Measurements from ENCODE around the gene AGER. TPM values are rescaled to one million over a fixed set of nuclear protein-coding genes. Genes with fewer than 3 reads are reported as not detected.
"Not testable (repeated sequence)": the region's sequence is repeated elsewhere in the genome, so short reads cannot be mapped to it uniquely, and the experiment has no call there.

Gene AGER
- polyA plus RNA-seq, 1 donor from 2014 or later = 0.58 TPM

GRCh38 chr6:32146287-32146686 lies 37.8 kb downstream of the AGER start:
- Mint-ChIP-seq H3K4me1 (peaks cover 0 to 11% (median 6%) of the 10 kb centered on the region in 3 donors), H3K27me3 (peaks cover 37% of the 10 kb centered on the region), H3K27ac (no peak overlapping the region), H3K9me3 (peaks cover 0 to 4% (median 0%) of the 10 kb centered on the region in 3 donors), H3K36me3 (no peaks in the 10 kb centered on the region), H3K4me3 (no peak overlapping the region)

GRCh38 chr6:32144238-32144637 lies 39.8 kb downstream of the AGER start:
- not testable (repeated sequence) for H3K4me3 Mint-ChIP-seq, H3K4me1 Mint-ChIP-seq, H3K36me3 Mint-ChIP-seq, H3K9me3 Mint-ChIP-seq, H3K27ac Mint-ChIP-seq
- H3K27me3 Mint-ChIP-seq = peaks cover 24% of the 10 kb centered on the region

GRCh38 chr6:32140420-32141046 lies 43.5 kb downstream of the AGER start:
- Mint-ChIP-seq H3K4me3 (no peak overlapping the region), H3K36me3 (peaks cover 1% of the 10 kb centered on the region), H3K4me1 (no peaks in the 10 kb centered on the region), H3K27ac (no peak overlapping the region), H3K27me3 (peaks cover 3% of the 10 kb centered on the region), H3K9me3 (no peaks in the 10 kb centered on the region)

- Mint-ChIP-seq H3K4me1 (no peaks in the 10 kb centered on the region), H3K36me3 (peaks cover 1% of the 10 kb centered on the region), H3K4me3 (no peak overlapping the region), H3K27ac (no peak overlapping the region), H3K9me3 (no peaks in the 10 kb centered on the region), H3K27me3 (peaks cover 6% of the 10 kb centered on the region)
Observed at GRCh38 chr6:32139590-32139989, 44.5 kb downstream of the AGER start.

- H3K4me1 Mint-ChIP-seq = no peaks in the 10 kb centered on the region
- H3K27ac Mint-ChIP-seq = no peak overlapping the region
- peaks cover 1% of the 10 kb centered on the region for H3K36me3 Mint-ChIP-seq
- peaks cover 8% of the 10 kb centered on the region for H3K27me3 Mint-ChIP-seq
- H3K9me3 Mint-ChIP-seq = no peaks in the 10 kb centered on the region
- no peak overlapping the region for H3K4me3 Mint-ChIP-seq
Observed at GRCh38 chr6:32137454-32137853, 46.6 kb downstream of the AGER start.

GRCh38 chr6:32133786-32134185 lies 50.3 kb downstream of the AGER start:
- peaks cover 3 to 13% (median 12%) of the 10 kb centered on the region in 3 donors for H3K4me1 Mint-ChIP-seq
- peaks cover 0 to 2% (median 0%) of the 10 kb centered on the region in 3 donors for H3K9me3 Mint-ChIP-seq
- H3K27me3 Mint-ChIP-seq = peaks cover 9% of the 10 kb centered on the region
- H3K36me3 Mint-ChIP-seq = no peaks in the 10 kb centered on the region
- H3K4me3 Mint-ChIP-seq = no peak overlapping the region
- H3K27ac Mint-ChIP-seq = no peak overlapping the region

GRCh38 chr6:32132110-32132509 lies 51.9 kb downstream of the AGER start:
- no peak overlapping the region for H3K27ac Mint-ChIP-seq
- peaks cover 9% of the 10 kb centered on the region for H3K27me3 Mint-ChIP-seq
- peak overlapping the region in 1 of 4 donors; percentile 18 for H3K4me3 Mint-ChIP-seq
- H3K9me3 Mint-ChIP-seq = peaks cover 0 to 2% (median 0%) of the 10 kb centered on the region in 3 donors
- peaks cover 3% of the 10 kb centered on the region for H3K36me3 Mint-ChIP-seq
- H3K4me1 Mint-ChIP-seq = peaks cover 11 to 23% (median 20%) of the 10 kb centered on the region in 3 donors

- peaks cover 9% of the 10 kb centered on the region for H3K27me3 Mint-ChIP-seq
- H3K36me3 Mint-ChIP-seq = peaks cover 6% of the 10 kb centered on the region
- H3K4me3 Mint-ChIP-seq = peak overlapping the region; percentile 39 to 56 (median 50)
- peaks cover 15 to 28% (median 24%) of the 10 kb centered on the region in 3 donors for H3K4me1 Mint-ChIP-seq
- H3K9me3 Mint-ChIP-seq = peaks cover 0 to 2% (median 0%) of the 10 kb centered on the region in 3 donors
- H3K27ac Mint-ChIP-seq = peak overlapping the region in 1 of 3 donors; percentile 27
Observed at GRCh38 chr6:32131439-32131948, 52.6 kb downstream of the AGER start.

Other genes starting within 250 kb of the AGER start
- gene CFB, start 238.2 kb downstream of the AGER start, polyA plus RNA-seq = not detected
- 51.3 TPM for gene NELFE, start 225.3 kb downstream of the AGER start, polyA plus RNA-seq
- gene SKIC2, start 225.1 kb downstream of the AGER start, polyA plus RNA-seq = 12.7 TPM
- gene DXO, start 212.1 kb downstream of the AGER start, polyA plus RNA-seq = 16.2 TPM
- gene C4A, start 202.2 kb downstream of the AGER start, polyA plus RNA-seq = 0.23 TPM
- not detected for gene C4B, start 169.5 kb downstream of the AGER start, polyA plus RNA-seq
- not detected for gene CYP21A2, start 145.8 kb downstream of the AGER start, polyA plus RNA-seq
- 0.21 TPM for gene TNXB, start 74.9 kb downstream of the AGER start, polyA plus RNA-seq
- 25.5 TPM for gene ATF6B, start 56.0 kb downstream of the AGER start, polyA plus RNA-seq
- gene FKBPL, start 54.0 kb downstream of the AGER start, polyA plus RNA-seq = 4.1 TPM
- gene PRRT1, start 32.3 kb downstream of the AGER start, polyA plus RNA-seq = not detected
- 1.5 TPM for gene PPT2, start 30.1 kb downstream of the AGER start, polyA plus RNA-seq
- gene EGFL8, start 19.7 kb downstream of the AGER start, polyA plus RNA-seq = not detected
- 17.2 TPM for gene AGPAT1, start 8.2 kb downstream of the AGER start, polyA plus RNA-seq
- gene RNF5, start 5.8 kb downstream of the AGER start, polyA plus RNA-seq = 88.8 TPM
- 3.3 TPM for gene PBX2, start 5.9 kb upstream of the AGER start, polyA plus RNA-seq
- gene GPSM3, start 8.4 kb upstream of the AGER start, polyA plus RNA-seq = 156 TPM
- gene NOTCH4, start 39.8 kb upstream of the AGER start, polyA plus RNA-seq = 4.9 TPM
- 0.13 TPM for gene TSBP1, start 187.7 kb upstream of the AGER start, polyA plus RNA-seq
- gene BTNL2, start 222.9 kb upstream of the AGER start, polyA plus RNA-seq = not detected